T-helper 1 cell (primary cell): Measurements from ENCODE around the gene GID4.
A peak's percentile ranks its signal among the peaks of the same experiment; 100 is the strongest.

Source experiments
- DNase-seq, 5 donors: peaks; one replicate each; pipeline ENCODE4 v3.0.0-alpha.2; 2012 to 2020

Gene GID4

GRCh38 chr17:18045691-18046350, 6.6 kb downstream of the GID4 start:
- DNase-seq: no peak

DNA sequence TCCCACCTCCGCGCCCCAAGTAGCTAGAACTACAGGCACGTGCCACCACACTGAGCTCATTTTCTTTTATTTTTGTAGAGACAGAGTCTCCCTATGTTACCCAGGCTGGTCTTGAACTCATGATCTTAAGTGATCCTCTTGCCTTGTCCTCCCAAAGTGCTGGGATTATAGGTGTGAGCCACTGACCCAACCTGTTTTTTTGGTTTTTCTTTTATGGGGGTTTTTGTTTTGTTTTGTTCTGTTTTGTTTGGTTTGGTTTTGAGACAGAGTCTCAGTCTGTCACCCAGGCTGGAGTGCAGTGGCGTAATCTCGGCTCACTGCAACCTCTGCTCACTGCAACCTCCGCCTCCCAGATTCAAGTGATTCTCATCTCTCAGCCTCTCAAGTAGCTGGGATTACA, 16.4 kb downstream of the GID4 start:
- DNase-seq: no peak

- no peak for DNase-seq
These were observed 17.0 kb downstream of the GID4 start for GRCh38 chr17:18056214-18056613.

GRCh38 chr17:18059283-18059682, 20.1 kb downstream of the GID4 start:
- DNase-seq: no peak

GRCh38 chr17:18064053-18064452, 24.8 kb downstream of the GID4 start:
- DNase-seq: no peak

- no peak for DNase-seq
These were observed 26.3 kb downstream of the GID4 start for GRCh38 chr17:18065546-18065945.

DNA sequence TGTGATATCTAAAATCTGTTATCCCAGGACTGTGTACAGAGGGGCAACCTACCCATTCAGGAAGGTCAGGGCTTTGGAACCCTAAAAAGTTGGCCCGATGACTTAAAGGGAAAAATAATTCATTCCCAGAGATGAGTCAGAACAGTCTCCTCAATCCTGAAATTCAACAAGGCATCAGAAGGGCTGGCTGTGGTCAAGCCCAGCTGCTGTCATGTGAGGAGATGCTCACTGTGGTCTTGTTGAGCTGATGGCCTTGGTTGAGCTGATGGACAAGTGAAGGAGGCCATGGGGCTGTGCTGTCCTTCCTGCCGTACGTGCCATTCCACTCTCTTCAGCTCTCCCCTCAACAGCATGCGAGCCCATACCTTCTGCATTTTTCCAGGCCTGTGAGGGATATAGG, 27.7 kb downstream of the GID4 start:
- DNase-seq: no peak

- DNase-seq: no peak
These were observed 29.9 kb downstream of the GID4 start for GRCh38 chr17:18069101-18069500.

GRCh38 chr17:18070861-18071340, 31.7 kb downstream of the GID4 start:
- no peak for DNase-seq

- no peak for DNase-seq
These were observed 32.5 kb downstream of the GID4 start for GRCh38 chr17:18071751-18072150.

- no peak for DNase-seq
These were observed 35.5 kb downstream of the GID4 start for GRCh38 chr17:18074566-18075272.

GRCh38 chr17:18076936-18077335, 37.7 kb downstream of the GID4 start:
- DNase-seq: no peak

DNA sequence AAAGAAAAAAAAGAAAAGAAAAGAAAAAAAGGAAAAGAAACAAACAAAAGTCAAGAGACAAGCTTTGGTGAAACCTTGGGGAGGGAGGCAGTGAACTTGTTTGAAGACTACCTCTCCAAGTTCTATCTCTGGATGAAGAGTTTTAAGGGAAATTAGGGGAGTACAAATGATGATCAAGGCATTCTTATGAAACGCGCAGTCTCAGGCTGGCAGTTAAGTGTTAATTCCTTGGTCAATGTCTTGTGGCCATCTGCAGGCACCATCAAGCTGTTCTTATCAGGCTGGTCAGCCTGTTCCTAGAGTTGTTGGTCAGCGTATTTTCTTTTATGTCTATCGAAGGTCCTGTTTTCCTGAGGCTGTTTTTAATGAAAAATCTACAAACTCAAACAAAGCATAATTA, 40.3 kb downstream of the GID4 start:
- no peak for DNase-seq

GRCh38 chr17:18084256-18084655, 45.0 kb downstream of the GID4 start:
- no peak for DNase-seq

DNA sequence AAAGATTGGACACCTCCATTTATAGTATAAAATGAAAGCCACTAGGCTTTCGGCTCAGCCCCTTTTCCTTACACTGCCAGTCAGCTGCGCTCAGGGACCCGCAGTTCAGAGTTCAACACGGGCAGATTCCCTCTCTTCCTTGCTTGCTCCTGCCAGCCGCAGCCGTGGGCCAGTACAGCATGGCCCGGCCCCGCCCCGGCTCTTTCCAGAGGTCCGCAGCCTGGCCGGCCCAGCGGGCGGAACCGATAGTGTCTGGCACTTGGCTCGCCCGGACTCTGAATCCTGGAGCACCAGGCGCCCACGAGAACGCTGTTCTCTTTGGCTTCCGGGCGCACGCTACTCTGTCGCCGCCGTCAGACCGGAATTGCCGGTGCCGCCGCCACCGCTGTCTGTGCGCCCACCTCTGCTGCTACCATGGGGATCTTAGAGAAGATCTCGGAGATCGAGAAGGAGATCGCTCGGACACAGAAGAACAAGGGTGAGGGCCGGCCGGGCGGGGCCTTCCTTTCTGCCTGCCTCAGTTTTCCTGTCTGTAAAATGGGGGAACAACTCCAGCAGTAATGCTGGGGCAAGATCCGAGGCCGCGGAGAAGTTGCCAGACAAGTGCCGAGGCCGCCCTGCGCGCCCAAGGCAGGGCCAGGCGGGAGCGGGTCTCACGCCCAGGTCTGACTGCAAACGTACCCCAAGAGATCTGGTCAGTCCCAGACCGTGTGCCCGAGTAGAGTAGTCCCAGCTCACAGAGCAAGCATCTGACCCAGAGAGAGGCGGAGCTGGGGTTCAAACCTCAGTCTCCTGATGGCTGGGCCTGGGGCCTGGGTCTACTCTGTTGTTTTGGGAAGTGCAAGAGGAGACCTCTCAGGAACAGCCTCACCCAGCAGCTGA, 48.6 kb downstream of the GID4 start, which contains the start of gene DRG2:
Gene DRG2, plus strand, starts transcription at position 339 of the 882 bp plus-strand sequence. Its CDS starts 76 bp downstream, at position 415.
- peak; percentile 63 to 87 (median 78) for DNase-seq

DNA sequence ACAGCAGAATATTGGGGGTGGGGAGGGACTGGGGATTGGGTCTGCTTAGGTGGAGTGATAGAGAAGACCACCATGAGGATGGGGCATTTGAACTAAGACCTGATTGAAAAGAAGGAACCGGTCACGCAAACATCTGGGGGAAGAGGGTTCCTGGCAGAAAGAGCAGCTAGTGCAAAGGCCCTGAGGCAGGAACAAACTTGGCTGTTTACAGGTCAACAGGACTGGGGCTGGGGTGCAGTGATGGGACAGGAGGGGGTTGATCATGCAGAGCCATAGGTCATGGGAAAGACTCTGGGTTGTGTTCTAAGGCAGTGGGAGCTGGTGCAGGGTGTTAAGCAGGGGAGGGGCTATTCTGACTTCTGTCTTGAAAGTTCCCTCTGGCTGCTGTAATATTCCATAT, 50.4 kb downstream of the GID4 start:
- DNase-seq: no peak

DNA sequence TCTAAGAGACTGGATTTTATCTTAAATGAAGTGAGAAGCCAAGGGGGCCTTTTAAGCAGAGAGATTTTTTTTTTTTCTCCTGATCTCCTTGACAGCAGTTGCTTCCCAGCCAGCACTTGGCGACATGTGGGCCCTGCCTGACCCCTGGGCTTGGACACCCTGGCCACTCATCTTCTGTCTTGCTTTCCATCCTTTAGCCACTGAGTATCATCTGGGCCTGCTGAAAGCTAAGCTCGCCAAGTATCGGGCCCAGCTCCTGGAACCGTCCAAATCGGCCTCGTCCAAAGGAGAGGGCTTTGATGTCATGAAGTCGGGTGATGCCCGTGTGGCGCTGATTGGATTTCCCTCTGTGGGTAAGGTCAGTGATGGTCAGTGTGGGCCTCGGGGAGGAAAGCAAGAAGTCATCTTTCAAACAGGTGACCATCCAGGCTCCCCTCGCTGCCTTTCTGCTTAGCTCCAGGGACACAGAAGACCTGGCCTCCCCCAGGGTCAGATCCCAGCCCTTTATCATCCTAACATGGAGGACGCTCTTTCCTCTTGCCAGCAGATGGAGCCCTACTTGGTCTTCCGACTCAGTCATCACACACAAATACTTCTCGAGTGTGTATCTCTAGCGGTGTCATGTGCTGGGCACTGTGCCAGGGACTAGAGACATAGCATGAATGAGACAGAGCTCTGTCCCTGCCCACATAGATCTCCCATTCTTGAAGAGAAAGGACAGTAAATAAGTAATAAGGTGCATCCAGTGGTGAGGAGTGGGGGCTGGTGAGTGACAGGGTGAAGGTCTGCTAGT, 54.6 kb downstream of the GID4 start:
- DNase-seq: no peak

- DNase-seq: no peak
These were observed 55.2 kb downstream of the GID4 start for GRCh38 chr17:18094409-18094807.

DNA sequence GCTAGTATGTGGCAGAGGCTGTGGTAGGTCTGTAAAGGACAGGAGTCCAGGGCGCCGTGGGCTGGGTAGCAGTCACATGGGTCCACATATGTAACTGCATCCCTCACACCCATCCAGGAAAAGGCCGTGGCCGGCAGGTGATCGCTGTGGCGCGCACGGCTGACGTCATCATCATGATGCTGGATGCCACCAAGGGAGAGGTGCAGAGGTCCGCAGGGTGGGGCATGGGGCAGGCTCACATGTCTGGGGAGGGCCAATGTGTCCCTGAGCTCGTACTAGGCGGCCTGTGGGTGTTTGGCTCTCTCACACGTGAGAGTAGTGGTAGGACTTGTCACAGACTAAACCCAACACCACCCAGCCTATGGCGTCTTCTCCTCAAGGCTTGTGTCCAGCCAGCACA, 60.3 kb downstream of the GID4 start:
- no peak for DNase-seq

DNA sequence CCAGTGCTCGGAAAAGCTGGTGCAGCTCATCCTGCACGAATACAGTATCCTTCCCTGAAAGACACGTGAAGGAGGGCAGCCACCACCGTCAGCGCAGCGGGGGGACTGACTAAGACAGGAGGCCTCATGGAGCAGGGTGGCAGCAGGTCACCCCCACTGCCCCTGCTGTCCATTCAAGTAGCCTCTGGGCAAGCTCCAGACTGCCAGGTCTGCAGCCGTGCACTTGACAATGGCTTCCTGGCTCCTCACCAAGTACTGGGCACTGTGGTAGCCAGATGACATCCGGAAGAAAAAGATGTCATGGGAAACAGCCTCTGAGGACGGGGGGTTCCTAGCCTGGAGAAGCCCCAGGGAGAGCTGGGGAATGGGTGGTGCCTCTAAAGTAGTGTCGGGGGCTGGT, 61.4 kb downstream of the GID4 start:
- DNase-seq: no peak

DNA sequence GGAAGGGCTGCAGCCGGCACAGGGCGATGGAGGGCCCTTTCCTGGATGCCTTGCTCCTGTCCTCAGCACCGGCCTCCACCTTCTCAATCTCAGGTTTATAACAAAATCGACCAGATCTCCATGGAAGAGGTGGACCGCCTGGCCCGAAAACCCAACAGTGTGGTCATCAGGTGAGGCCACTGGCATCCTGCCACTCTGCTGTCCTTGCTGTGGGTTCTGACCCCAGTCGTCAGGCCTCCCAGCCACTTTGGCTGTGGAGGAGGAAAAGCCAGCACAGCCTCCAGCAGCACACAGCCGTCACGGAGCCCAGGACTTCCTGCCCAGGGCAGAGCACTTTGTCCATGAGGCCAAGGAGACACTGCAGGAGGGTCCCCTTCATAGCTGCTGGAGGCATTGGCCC, 62.6 kb downstream of the GID4 start:
- no peak for DNase-seq

DNA sequence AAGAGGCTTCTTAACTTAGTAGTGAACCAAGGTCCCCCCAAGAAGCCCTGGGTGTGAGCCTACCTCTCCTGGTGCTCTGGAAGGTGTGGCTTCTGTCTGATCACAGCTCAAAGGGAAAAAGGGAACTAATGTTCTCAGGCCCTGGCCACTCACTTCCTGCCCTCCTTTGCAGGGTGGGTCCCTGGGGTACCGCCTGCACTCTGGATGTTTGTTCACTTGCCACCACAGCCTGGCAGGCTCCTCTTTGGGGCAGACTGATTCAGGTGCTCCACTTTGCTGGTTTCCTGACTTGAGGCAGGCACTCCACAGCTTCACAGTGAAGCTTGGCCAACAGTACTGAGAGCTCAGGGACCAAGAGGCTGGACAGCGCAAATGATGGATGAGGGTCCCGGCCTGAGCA, 63.4 kb downstream of the GID4 start:
- DNase-seq: no peak

DNA sequence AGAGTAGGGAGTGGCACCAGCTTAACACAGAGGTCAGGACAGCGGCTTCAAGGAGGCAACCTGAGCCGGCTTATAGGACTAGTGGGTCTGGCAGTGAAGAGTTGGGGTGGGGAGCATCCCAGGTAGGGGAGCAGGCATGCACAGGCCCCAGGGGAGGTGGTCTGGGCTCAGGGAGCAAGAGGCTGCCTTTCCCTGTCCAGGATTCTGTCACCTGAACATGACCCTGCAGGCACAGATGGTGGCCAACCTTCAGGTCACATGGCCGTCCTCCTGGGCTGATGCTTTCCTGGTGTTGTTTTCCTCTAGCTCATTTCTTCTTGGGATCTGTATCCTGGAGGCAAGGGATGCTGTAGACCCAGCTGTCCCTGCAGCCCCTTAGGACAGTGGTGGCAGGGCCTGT, 65.8 kb downstream of the GID4 start:
- no peak for DNase-seq
